H1 (cell line): Measurements from ENCODE around the gene SLC38A5. TPM values are rescaled to one million over a fixed set of nuclear protein-coding genes. Genes with fewer than 3 reads are reported as not detected.
A peak's percentile ranks its signal among the peaks of the same experiment; 100 is the strongest.

Source experiments
- CTCF ChIA-PET: fragments of 300-600 bp; sonication (Branson Sonifier 250); formaldehyde crosslinking; loops from one replicate; lab custom pipeline; 2021; ENCODE audit not compliant: partially characterized antibody; lab: Charles Lee
- POLR2A ChIA-PET: fragments of 300-600 bp; sonication (Branson Sonifier 250); formaldehyde crosslinking; loops from one replicate; lab custom pipeline; 2021; ENCODE audit warnings: inconsistent platforms; ENCODE audit not compliant: partially characterized antibody; lab: Charles Lee
- DNase-seq, 2 experiments: peaks; one replicate each; pipeline versions ENCODE4 v3.0.0 to v3.0.0-alpha.2; 2010 to 2022; ENCODE audit warnings: low spot score in 2 of 2, low read depth in 1 of 2, mixed read lengths in 1 of 2
- FAIRE-seq: peaks from 2 replicates; lab custom pipeline; 2011; peaks lifted over from hg19 to GRCh38; lab: Jason Lieb, UNC
- H2AFZ ChIP-seq: 2 replicates; pipeline ENCODE4 v1.8.1; 2012; ENCODE audit warnings: low read length, inconsistent platforms
- H2AK5ac ChIP-seq: 2 replicates; pipeline ENCODE4 v1.6.1; 2013; ENCODE audit warnings: low read depth, low read length
- H2BK120ac ChIP-seq: replicated peaks from 2 replicates; pipeline ENCODE3; 2013; ENCODE audit warnings: low read depth, low read length, inconsistent platforms
- H2BK12ac ChIP-seq: 2 replicates; pipeline ENCODE4 v1.6.1; 2013; ENCODE audit warnings: low read depth, low read length
- H2BK15ac ChIP-seq: 2 replicates; pipeline ENCODE4 v1.6.1; 2013; ENCODE audit warnings: low read length
- H2BK20ac ChIP-seq: 2 replicates; pipeline ENCODE4 v1.6.1; 2013; ENCODE audit warnings: low read length
- H2BK5ac ChIP-seq: 2 replicates; pipeline ENCODE4 v1.6.1; 2013; ENCODE audit warnings: low read depth, low read length
- H3K14ac ChIP-seq: 2 replicates; pipeline ENCODE4 v1.6.1; 2013; ENCODE audit warnings: inconsistent platforms; ENCODE audit not compliant: insufficient read length
- H3K18ac ChIP-seq: 2 replicates; pipeline ENCODE4 v1.6.1; 2013; ENCODE audit warnings: low read length; ENCODE audit errors: extremely low read depth
- H3K23ac ChIP-seq: 2 replicates; pipeline ENCODE4 v1.6.1; 2013; ENCODE audit warnings: inconsistent platforms; ENCODE audit not compliant: insufficient read length
- H3K23me2 ChIP-seq: 2 replicates; pipeline ENCODE4 v1.6.1; 2013; ENCODE audit warnings: low read depth, low read length
- H3K27ac ChIP-seq: 2 replicates; pipeline ENCODE4 v1.6.1; 2011; ENCODE audit warnings: low read depth, low read length, inconsistent platforms
- H3K27me3 ChIP-seq, 4 experiments: replicated peaks in 1 of 4; 1 replicate in 1 of 4; 2 replicates in 3 of 4; pipeline versions ENCODE4 v1.6.1 to v1.8.1; 2011 to 2013; ENCODE audit warnings: low read length in 3 of 4, mild to moderate bottlenecking in 3 of 4, inconsistent platforms in 2 of 4, mixed read lengths in 2 of 4, moderate library complexity in 1 of 4; ENCODE audit not compliant: control insufficient read depth in 3 of 4, insufficient read depth in 3 of 4; ENCODE audit errors: extremely low read depth in 1 of 4
- H3K36me3 ChIP-seq, 4 experiments: 2 replicates each; pipeline versions ENCODE4 v1.6.1 to v1.8.1; 2011 to 2013; ENCODE audit warnings: mild to moderate bottlenecking in 4 of 4, low read length in 3 of 4, moderate library complexity in 2 of 4, control low read depth in 1 of 4, inconsistent platforms in 1 of 4; ENCODE audit not compliant: insufficient read depth in 4 of 4, control insufficient read depth in 2 of 4
- H3K4ac ChIP-seq: replicated peaks from 2 replicates; pipeline ENCODE3; 2013; ENCODE audit warnings: low read length, low read depth, mixed read lengths, inconsistent platforms; ENCODE audit not compliant: insufficient read length
- H3K4me1 ChIP-seq, 4 experiments: replicated peaks in 1 of 4; 1 replicate in 1 of 4; 2 replicates in 3 of 4; pipeline versions ENCODE4 v1.6.1 to v1.8.1; 2011 to 2013; ENCODE audit warnings: low read length in 3 of 4, inconsistent platforms in 2 of 4, mixed read lengths in 1 of 4; ENCODE audit not compliant: insufficient read depth in 4 of 4, control insufficient read depth in 3 of 4
- H3K4me2 ChIP-seq, 2 experiments: 2 replicates each; pipeline versions ENCODE4 v1.6.1 to v1.8.1; 2011 to 2013; ENCODE audit warnings: low read depth in 2 of 2, low read length in 2 of 2, control low read depth in 1 of 2, inconsistent platforms in 1 of 2, mild to moderate bottlenecking in 1 of 2; ENCODE audit not compliant: insufficient read depth in 1 of 2
- H3K4me3 ChIP-seq, 4 experiments: fragments of 200-600, 300-600 bp in 1 of 4; sonication (generic), shearing (Covaris generic), sonication (Bioruptor Twin) in 1 of 4; 2 replicates each; pipeline versions ENCODE4 v1.5.1 to v1.8.1; 2011 to 2016; ENCODE audit warnings: low read length in 4 of 4, low read depth in 3 of 4, control low read depth in 2 of 4, inconsistent platforms in 2 of 4, mild to moderate bottlenecking in 2 of 4, mixed read lengths in 1 of 4, moderate library complexity in 1 of 4; ENCODE audit not compliant: insufficient read depth in 2 of 4; ENCODE audit errors: extremely low read depth in 1 of 4
- H3K56ac ChIP-seq: replicated peaks from 2 replicates; pipeline ENCODE3; 2013; ENCODE audit warnings: low read depth, mild to moderate bottlenecking, mixed read lengths, low read length, inconsistent platforms; ENCODE audit not compliant: insufficient read length
- H3K79me1 ChIP-seq: 2 replicates; pipeline ENCODE4 v1.6.1; 2013; ENCODE audit warnings: low read depth, low read length, control low read depth
- H3K79me2 ChIP-seq, 2 experiments: 2 replicates each; pipeline versions ENCODE4 v1.6.1 to v1.8.1; 2012 to 2013; ENCODE audit warnings: low read length in 2 of 2, mild to moderate bottlenecking in 2 of 2, inconsistent platforms in 1 of 2; ENCODE audit not compliant: insufficient read depth in 2 of 2, control insufficient read depth in 1 of 2
- H3K9ac ChIP-seq, 4 experiments: replicated peaks in 1 of 4; 1 replicate in 1 of 4; 2 replicates in 3 of 4; pipeline versions ENCODE4 v1.6.1 to v1.8.1; 2011 to 2013; ENCODE audit warnings: low read depth in 3 of 4, low read length in 3 of 4, control low read depth in 2 of 4, mild to moderate bottlenecking in 2 of 4, moderate library complexity in 2 of 4, inconsistent platforms in 1 of 4; ENCODE audit errors: extremely low read depth in 1 of 4
- H3K9me3 ChIP-seq, 2 experiments: 2 replicates each; pipeline versions ENCODE4 v1.6.1 to v1.8.1; 2012 to 2013; ENCODE audit warnings: mild to moderate bottlenecking in 2 of 2, moderate library complexity in 2 of 2, control low read depth in 1 of 2, inconsistent platforms in 1 of 2, low read depth in 1 of 2, low read length in 1 of 2, mixed read lengths in 1 of 2; ENCODE audit not compliant: insufficient read depth in 2 of 2
- H4K20me1 ChIP-seq, 2 experiments: replicated peaks in 1 of 2; 2 replicates each; pipeline versions ENCODE3 to v1.8.1; 2011 to 2013; ENCODE audit warnings: inconsistent platforms in 2 of 2, low read length in 2 of 2, mild to moderate bottlenecking in 1 of 2; ENCODE audit not compliant: insufficient read depth in 2 of 2, control insufficient read depth in 1 of 2
- H4K5ac ChIP-seq: 2 replicates; pipeline ENCODE4 v1.6.1; 2013; ENCODE audit warnings: low read length, low read depth, mixed read lengths, inconsistent platforms; ENCODE audit not compliant: insufficient read length
- H4K8ac ChIP-seq: 2 replicates; pipeline ENCODE4 v1.8.0; 2013; ENCODE audit warnings: mild to moderate bottlenecking, moderate library complexity, low read length, inconsistent platforms; ENCODE audit not compliant: insufficient read depth; ENCODE audit errors: extremely low read depth
- H4K91ac ChIP-seq: replicated peaks from 2 replicates; pipeline ENCODE3; 2013; ENCODE audit warnings: low read length, mixed read lengths, inconsistent platforms; ENCODE audit not compliant: insufficient read length
- CTBP2 ChIP-seq: IDR thresholded peaks from 2 replicates; pipeline ENCODE4 v1.7.0; 2011; ENCODE audit warnings: borderline replicate concordance, mild to moderate bottlenecking, moderate library complexity, mixed read lengths, low read length; ENCODE audit not compliant: insufficient read depth, insufficient read length
- CTCF ChIP-seq, 3 experiments: IDR thresholded peaks; 1 replicate in 2 of 3; 2 replicates in 1 of 3; pipeline versions ENCODE4 v1.5.1 to v1.6.1; 2011; ENCODE audit warnings: low read length in 3 of 3, mild to moderate bottlenecking in 3 of 3, inconsistent platforms in 2 of 3, low read depth in 1 of 3, moderate library complexity in 1 of 3; ENCODE audit not compliant: insufficient read depth in 1 of 3; ENCODE audit errors: control extremely low read depth in 1 of 3
- RNF2 ChIP-seq: fragments of 200-900, 300-1000 bp; sonication (generic); IDR thresholded peaks from 2 replicates; pipeline ENCODE4 v1.7.1; 2016; ENCODE audit warnings: borderline replicate concordance, low read depth, mild to moderate bottlenecking, antibody characterized with exemption, low read length; ENCODE audit not compliant: poor library complexity, severe bottlenecking; ENCODE audit errors: missing control alignments
- SP4 ChIP-seq: IDR thresholded peaks from 2 replicates; pipeline ENCODE4 v1.6.1; 2012; ENCODE audit warnings: low read length, inconsistent platforms
- SRF ChIP-seq: IDR thresholded peaks from 2 replicates; pipeline ENCODE4 v1.6.1; 2011; ENCODE audit warnings: mild to moderate bottlenecking, low read depth, low read length, moderate library complexity
- WGBS, 2 experiments: shearing (Covaris generic) in 1 of 2; methylation state at CpG; one replicate each; pipeline versions ENCODE4 v1.1.6 to v1.1.7; 2013 to 2015; ENCODE audit warnings: low lambda C conversion rate in 2 of 2, mixed read lengths in 2 of 2, inconsistent platforms in 1 of 2, low coverage in 1 of 2, missing lambda C conversion rate in 1 of 2; ENCODE audit not compliant: insufficient replicate concordance in 2 of 2, insufficient coverage in 1 of 2, insufficient read length in 1 of 2; ENCODE audit errors: extremely low coverage in 1 of 2, missing lambda C conversion rate in 1 of 2; 5-methylcytosine and 5-hydroxymethylcytosine counted together
- polyA plus RNA-seq, 7 experiments: library from polyadenylated mRNA; depleted of rRNA in 3 of 7; stranded (reverse) in 5 of 7; unstranded in 2 of 7; fragments of >200 nt in 5 of 7; fragments of 200-250 nt in 2 of 7; gene quantifications; 1 replicate in 5 of 7; 2 replicates in 1 of 7; 4 replicates in 1 of 7; pipeline versions ENCODE4 v1.2.1 to v1.2.3, GENCODE V29; 2011 to 2013; ENCODE audit warnings: missing spikeins in 2 of 7, mixed read lengths in 2 of 7
- total RNA-seq: library from RNA; stranded (reverse); fragmentation: NEBNext Ultra II Directional; extraction: Animal tissue kit (Norgen Biotek cat#: 25700); gene quantifications from 2 replicates; pipeline ENCODE4 v1.2.1, GENCODE V29; 2021

The SLC38A5 gene
- total and polyA plus RNA-seq, 2 of the 8 experiments (the other 6 are each of a cell fraction or from before 2014, with no cell fraction given): 70.9 to 106 TPM

- WGBS, 2 experiments: 73% methylated on average over 8 of the region's 11 CpGs; no CpG with 5 or more reads in 1 of the 2 experiments
- Histone ChIP-seq H2BK20ac (no peak overlapping the region), H2BK12ac (no peak overlapping the region)
These were observed 39.6 kb upstream of the SLC38A5 start for GRCh38 chrX:48509619-48510018.

More at GRCh38 chrX:48509619-48510018, 39.6 kb upstream of the SLC38A5 start:
- Histone ChIP-seq H4K20me1 (no peaks in the 10 kb centered on the region), H3K4me2 (peak overlapping the region; percentile 77 to 95), H3K18ac (no peak overlapping the region), H3K36me3 (peaks cover 0 to 2% (median 0%) of the 10 kb centered on the region in 4 experiments; a peak in 1 of 8 replicates), H2AK5ac (no peak overlapping the region), H4K91ac (no peak overlapping the region), H3K4me3 (peak overlapping the region; percentile 60 to 93 (median 72); a peak in 7 of 8 replicates), H3K27me3 (no peaks in the 10 kb centered on the region; a peak in 2 of 7 replicates), H4K5ac (no peak overlapping the region), H2AFZ (no peak overlapping the region), H3K4me1 (peaks cover 0 to 5% (median 2%) of the 10 kb centered on the region in 4 experiments; a peak in 4 of 7 replicates), H3K56ac (no peak overlapping the region)
- CTCF ChIA-PET: no interaction called here
- no peak for TF ChIP-seq RNF2
- TF ChIP-seq CTBP2: no peak
- TF ChIP-seq SRF: no peak
- TF ChIP-seq CTCF (IDR thresholded peaks at IDR 0.05; ENCODE audit: control extremely low read depth in 1 of 3, insufficient read depth in 1 of 3, low read depth in 1 of 3, low read length in 3 of 3): no peak
- no peak for TF ChIP-seq SP4
- TF ChIP-seq, all 59 proteins: peak for 0
- no peak overlapping the region for H3K14ac ChIP-seq
- H3K4ac ChIP-seq: no peak overlapping the region
- H3K23me2 ChIP-seq: no peaks in the 10 kb centered on the region; the same call in 1 of the 2 replicates
- no peak overlapping the region for H2BK120ac ChIP-seq
- H2BK5ac ChIP-seq: no peak overlapping the region
- H3K79me1 ChIP-seq: no peaks in the 10 kb centered on the region
- no peak overlapping the region for H2BK15ac ChIP-seq
- POLR2A ChIA-PET: no interaction called here
- no peak for DNase-seq
- H3K9me3 ChIP-seq: no peaks in the 10 kb centered on the region
- no peak overlapping the region; a peak in 2 of 7 replicates for H3K9ac ChIP-seq
- H3K79me2 ChIP-seq: no peaks in the 10 kb centered on the region
- H3K27ac ChIP-seq: no peak overlapping the region
- H3K23ac ChIP-seq: no peak overlapping the region
- FAIRE-seq: no peak
- H4K8ac ChIP-seq: no peak overlapping the region
